C4-2B (cell line): ENCODE measurements around the gene DHTKD1.

ENCODE experiments used
- ZFX ChIP-seq: fragments of 450-650 bp; IDR thresholded peaks from 2 replicates; pipeline ENCODE4 v1.6.1; 2017
- TF ChIP-seq, protein P1 (sequence below): fragments of 450-650 bp; conservative IDR thresholded peaks from 2 replicates; pipeline ENCODE4 v1.5.1; 2017; ENCODE audit warnings: mild to moderate bottlenecking

DNA sequence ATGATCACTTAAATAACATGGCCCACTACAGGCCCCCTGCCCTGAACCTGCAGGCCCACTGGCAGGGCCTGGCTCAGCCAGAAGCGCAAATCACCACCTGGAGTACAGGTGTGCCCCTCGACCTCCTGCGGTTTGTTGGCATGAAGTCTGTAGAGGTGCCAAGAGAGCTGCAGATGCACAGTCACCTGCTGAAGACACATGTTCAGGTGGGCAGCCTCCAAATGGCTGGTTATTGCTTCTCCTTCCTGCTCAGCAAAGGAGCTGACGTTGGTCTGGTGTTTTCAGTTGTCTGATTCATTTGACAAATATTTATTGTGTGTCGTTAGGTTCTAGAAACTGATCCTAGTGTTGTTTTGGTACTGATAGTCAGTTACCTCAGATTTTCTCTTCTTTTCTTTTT, 29.0 kb downstream of the DHTKD1 start:
- TF ChIP-seq, protein P1, sequence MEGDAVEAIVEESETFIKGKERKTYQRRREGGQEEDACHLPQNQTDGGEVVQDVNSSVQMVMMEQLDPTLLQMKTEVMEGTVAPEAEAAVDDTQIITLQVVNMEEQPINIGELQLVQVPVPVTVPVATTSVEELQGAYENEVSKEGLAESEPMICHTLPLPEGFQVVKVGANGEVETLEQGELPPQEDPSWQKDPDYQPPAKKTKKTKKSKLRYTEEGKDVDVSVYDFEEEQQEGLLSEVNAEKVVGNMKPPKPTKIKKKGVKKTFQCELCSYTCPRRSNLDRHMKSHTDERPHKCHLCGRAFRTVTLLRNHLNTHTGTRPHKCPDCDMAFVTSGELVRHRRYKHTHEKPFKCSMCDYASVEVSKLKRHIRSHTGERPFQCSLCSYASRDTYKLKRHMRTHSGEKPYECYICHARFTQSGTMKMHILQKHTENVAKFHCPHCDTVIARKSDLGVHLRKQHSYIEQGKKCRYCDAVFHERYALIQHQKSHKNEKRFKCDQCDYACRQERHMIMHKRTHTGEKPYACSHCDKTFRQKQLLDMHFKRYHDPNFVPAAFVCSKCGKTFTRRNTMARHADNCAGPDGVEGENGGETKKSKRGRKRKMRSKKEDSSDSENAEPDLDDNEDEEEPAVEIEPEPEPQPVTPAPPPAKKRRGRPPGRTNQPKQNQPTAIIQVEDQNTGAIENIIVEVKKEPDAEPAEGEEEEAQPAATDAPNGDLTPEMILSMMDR = no peak
- TF ChIP-seq ZFX = no peak
